Gastroesophageal sphincter (tissue), 3 donors: Measurements from ENCODE around the gene NUP42.

ENCODE experiments used
- POLR2A ChIP-seq, 2 donors: fragments of 450-650 bp; IDR thresholded peaks; one replicate each; pipeline ENCODE4 v1.6.1; 2017; ENCODE audit warnings: antibody characterized with exemption in 2 of 2, mild to moderate bottlenecking in 2 of 2, moderate library complexity in 1 of 2
- TF ChIP-seq, protein P1 (sequence below), 4 experiments: fragments of 200-600 bp in 2 of 4; fragments of 450-650 bp in 2 of 4; sonication (generic) in 1 of 4; IDR thresholded peaks; one replicate each; pipeline ENCODE4 v1.5.1; 2017 to 2019; ENCODE audit warnings: antibody characterized with exemption in 4 of 4, mild to moderate bottlenecking in 2 of 4, moderate library complexity in 2 of 4

DNA sequence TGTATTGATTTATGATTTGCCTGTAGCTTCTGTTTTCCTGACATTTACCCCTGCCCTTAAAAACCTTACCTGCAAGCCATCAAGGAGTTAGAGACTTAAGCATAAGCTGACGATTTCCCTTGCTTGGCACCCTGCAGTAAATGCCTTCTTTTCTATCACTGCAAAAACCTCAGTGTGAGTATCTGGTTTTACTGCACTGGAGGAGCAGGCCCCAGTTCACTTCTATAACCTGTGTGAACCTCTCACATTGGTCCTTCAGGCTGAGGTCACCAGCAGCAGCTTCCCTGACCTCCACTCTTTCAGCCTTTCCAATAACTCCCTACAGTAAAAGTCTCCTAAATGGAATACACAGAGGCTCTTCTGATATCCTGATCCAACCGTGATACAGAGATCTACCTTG is 30.5 kb downstream of the NUP42 start:
- TF ChIP-seq, protein P1, sequence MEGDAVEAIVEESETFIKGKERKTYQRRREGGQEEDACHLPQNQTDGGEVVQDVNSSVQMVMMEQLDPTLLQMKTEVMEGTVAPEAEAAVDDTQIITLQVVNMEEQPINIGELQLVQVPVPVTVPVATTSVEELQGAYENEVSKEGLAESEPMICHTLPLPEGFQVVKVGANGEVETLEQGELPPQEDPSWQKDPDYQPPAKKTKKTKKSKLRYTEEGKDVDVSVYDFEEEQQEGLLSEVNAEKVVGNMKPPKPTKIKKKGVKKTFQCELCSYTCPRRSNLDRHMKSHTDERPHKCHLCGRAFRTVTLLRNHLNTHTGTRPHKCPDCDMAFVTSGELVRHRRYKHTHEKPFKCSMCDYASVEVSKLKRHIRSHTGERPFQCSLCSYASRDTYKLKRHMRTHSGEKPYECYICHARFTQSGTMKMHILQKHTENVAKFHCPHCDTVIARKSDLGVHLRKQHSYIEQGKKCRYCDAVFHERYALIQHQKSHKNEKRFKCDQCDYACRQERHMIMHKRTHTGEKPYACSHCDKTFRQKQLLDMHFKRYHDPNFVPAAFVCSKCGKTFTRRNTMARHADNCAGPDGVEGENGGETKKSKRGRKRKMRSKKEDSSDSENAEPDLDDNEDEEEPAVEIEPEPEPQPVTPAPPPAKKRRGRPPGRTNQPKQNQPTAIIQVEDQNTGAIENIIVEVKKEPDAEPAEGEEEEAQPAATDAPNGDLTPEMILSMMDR (IDR thresholded peaks at IDR 0.05), result no peak
- no peak for TF ChIP-seq POLR2A (IDR thresholded peaks at IDR 0.05)
